ENCODE data around the gene CEACAM21.

The CEACAM21 gene

DNA sequence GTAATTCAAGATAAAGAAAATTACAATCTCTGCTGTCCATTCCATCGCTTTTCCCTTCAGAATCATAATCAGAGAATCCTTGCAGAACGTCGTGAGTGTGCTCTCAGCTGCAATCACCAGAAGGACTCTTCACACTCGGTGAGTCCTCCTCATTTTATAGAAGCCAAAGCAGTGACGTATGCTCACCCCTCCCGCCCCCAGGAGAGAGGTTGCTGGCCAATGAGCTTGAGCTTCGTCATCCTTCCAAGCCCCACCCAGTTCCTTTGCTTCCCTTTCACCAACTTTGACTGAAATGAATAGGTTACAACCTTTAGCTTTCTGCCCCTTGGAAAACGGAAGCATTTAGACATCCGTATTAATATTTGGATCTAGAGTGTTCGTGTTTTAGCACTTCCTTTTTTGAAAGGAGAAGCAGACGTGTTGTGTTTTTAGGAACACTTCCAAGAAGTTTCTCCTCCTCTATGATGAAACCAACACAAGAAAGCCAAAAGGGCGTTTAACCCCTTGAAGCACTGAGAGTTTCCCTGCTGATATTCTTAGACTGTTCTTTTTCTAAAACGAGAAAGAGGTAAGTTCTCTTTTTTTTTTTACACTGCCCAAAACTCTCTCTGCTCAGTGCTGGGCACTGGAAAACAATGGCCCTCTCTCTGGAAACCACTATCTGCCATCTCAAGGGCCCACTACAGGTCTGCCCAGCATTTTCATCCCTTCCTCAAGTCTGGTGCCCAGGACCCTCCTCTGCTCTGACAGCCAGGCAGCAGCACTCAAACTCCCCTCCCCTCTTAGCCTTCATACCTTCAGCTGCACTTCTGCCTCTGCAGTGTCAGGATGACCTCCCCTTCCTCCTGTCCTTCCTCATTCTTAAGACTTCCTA lies 44.3 kb upstream of the CEACAM21 start:
- H3K27ac ChIP-seq = peak overlapping the region; percentile 45 to 76
- TF ChIP-seq, protein P1, sequence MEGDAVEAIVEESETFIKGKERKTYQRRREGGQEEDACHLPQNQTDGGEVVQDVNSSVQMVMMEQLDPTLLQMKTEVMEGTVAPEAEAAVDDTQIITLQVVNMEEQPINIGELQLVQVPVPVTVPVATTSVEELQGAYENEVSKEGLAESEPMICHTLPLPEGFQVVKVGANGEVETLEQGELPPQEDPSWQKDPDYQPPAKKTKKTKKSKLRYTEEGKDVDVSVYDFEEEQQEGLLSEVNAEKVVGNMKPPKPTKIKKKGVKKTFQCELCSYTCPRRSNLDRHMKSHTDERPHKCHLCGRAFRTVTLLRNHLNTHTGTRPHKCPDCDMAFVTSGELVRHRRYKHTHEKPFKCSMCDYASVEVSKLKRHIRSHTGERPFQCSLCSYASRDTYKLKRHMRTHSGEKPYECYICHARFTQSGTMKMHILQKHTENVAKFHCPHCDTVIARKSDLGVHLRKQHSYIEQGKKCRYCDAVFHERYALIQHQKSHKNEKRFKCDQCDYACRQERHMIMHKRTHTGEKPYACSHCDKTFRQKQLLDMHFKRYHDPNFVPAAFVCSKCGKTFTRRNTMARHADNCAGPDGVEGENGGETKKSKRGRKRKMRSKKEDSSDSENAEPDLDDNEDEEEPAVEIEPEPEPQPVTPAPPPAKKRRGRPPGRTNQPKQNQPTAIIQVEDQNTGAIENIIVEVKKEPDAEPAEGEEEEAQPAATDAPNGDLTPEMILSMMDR (IDR thresholded peaks at IDR 0.05) = no peak
- H3K4me3 ChIP-seq = peak overlapping the region; percentile 37
- DNase-seq (ENCODE audit: low spot score) = peak; percentile 82

DNA sequence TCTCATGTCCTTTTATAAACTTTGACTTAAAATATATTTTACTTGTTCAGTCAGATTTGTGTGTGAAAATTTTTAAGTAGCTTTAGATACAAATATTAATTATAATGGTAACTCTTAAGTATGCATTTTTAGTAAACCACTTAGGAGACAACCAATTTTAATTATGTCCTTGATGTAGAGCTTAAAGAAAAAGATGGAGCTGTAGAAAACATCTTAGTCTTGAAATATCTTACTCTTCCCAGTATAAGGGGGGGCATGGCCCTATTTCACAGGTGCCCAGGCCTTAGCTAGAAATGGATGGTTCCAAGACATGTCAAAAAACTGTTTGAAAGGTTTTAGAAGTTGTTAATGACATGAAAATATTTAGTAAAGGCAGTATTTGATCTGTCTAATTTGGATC lies 43.4 kb upstream of the CEACAM21 start:
- Histone ChIP-seq H3K4me3 (no peak overlapping the region), H3K27ac (no peak overlapping the region)
- no peak for DNase-seq (ENCODE audit: low spot score)
- TF ChIP-seq, protein P1 (IDR thresholded peaks at IDR 0.05) = no peak

DNA sequence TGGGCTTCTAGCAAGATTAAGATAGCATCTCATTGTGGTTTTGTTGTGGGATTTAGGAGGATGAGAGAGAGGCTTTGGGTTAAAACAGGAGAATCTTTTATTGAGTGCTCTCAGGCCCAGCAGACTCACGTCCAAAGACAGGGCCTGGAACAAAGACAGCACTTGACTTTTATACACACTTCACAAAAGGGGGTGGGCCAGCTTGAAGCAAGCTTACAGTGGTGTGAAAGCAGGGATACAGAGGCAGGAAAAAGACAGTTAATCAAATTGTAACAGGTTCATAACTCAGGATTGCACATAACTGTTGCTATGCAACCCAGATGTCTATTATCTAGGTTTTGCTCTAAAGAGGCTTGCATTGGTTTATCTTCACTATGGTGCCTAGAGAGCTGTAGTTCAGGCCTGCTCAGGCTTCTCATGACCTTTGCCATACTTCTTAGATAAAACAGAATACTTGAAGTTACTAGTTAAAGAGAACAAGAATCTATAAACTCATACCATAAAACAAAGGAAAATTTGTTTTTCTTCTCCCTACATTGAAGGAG lies 42.2 kb upstream of the CEACAM21 start:
- no peak overlapping the region for H3K4me3 ChIP-seq
- no peak for DNase-seq (ENCODE audit: low spot score)
- H3K27ac ChIP-seq = no peak overlapping the region
- TF ChIP-seq, protein P1 (IDR thresholded peaks at IDR 0.05) = no peak

DNA sequence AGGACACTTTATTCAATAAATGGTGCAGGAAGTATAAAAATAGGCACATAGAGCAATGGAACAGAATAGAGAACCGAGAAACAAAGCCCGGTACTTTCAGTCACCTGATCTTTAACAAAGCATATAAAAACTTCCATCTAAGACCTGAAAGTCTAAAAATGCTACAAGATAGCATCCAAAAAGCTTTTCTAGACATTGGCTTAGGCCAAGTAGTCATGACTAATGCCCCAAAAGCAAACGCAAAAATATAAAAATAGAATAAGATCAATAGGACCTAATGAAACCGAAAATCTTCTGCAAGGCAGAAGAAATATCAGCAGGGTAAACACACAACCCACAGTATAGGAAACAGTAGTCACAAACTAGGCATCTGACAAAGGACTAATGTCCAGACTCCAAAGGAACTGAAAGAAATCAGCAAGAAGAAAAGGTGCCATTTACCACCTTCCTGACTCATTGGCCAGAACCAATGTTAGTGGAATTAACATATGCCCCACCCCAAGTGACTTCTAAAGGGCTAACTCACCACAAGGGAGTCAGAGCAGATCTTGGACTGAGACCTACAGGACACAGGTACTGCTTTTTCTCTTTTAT lies 40.8 kb upstream of the CEACAM21 start:
- no peak overlapping the region for H3K4me3 ChIP-seq
- TF ChIP-seq, protein P1 (IDR thresholded peaks at IDR 0.05) = no peak
- H3K27ac ChIP-seq = peak overlapping the region in 1 of 2 donors; percentile 43
- DNase-seq (ENCODE audit: low spot score) = no peak

DNA sequence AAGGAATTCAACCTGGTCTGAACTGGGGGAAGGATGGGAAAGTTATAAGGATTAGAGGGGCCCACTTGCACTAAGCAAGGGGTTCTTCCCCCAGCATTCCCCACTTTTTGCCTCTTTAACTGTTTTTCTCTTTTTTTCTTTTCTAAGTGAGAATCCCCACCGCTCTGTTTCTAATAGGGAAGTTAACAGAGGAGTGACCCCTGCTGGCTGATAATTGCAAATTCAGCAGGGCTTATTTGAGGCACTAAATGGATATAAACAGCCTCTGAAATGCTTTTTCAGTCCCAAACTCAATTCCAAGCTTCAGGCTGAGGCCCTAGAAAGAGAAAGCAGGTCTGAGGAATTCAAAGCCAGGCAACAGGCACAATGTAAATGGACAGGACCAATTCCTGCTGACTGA lies 38.2 kb upstream of the CEACAM21 start:
- no peak overlapping the region for H3K4me3 ChIP-seq
- DNase-seq (ENCODE audit: low spot score) = no peak
- TF ChIP-seq, protein P1 (IDR thresholded peaks at IDR 0.05) = no peak
- H3K27ac ChIP-seq = no peak overlapping the region

DNA sequence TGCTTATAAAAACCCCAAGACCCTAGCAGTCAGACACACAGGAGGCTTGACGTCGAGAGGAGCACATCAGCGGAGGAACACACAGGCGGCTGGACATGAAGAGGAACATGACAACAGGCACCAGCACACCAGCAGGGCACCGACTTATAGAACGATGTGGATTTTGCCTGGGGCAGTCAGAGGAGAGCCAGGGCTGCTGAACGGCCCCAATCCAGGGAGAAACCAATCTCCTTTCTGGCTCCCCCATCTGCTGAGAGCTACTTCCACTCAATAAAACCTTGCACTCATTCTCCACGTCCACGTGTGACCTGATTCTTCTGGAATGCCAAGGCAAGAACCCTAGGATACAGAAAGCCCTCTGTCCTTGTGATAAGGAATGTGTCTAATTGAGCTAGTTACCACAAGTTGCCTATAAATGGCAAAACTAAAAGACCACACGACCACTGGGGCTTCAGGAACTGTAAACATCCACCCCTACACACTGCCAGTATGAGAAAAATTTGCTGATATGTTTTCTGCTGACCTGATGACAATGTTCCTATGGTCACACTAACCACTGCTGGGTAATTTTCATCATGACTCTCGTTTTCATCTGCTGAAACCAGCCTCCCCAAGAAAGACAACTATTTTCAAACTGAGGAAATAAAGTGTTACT lies 35.8 kb upstream of the CEACAM21 start:
- TF ChIP-seq, protein P1 (IDR thresholded peaks at IDR 0.05) = no peak
- H3K4me3 ChIP-seq = no peak overlapping the region
- DNase-seq (ENCODE audit: low spot score) = no peak
- H3K27ac ChIP-seq = no peak overlapping the region

All from coronary artery (tissue), 2 donors.